A549 treated with dexamethasone at 1 μM for 4 hours (cell line): Measurements from ENCODE around the gene PARP9. TPM values are rescaled to one million over a fixed set of nuclear protein-coding genes. Genes with fewer than 3 reads are reported as not detected.

ENCODE experiments used
- total RNA-seq: library from RNA; stranded (reverse); fragments of 200-300 nt; extraction: Qiagen RNA extraction; gene quantifications from 5 replicates; pipeline ENCODE4 v1.2.3, GENCODE V29; 2022

Gene PARP9
- total RNA-seq: 5.2 to 6.4 TPM (median 6.0 TPM) in 5 replicates

DNA sequence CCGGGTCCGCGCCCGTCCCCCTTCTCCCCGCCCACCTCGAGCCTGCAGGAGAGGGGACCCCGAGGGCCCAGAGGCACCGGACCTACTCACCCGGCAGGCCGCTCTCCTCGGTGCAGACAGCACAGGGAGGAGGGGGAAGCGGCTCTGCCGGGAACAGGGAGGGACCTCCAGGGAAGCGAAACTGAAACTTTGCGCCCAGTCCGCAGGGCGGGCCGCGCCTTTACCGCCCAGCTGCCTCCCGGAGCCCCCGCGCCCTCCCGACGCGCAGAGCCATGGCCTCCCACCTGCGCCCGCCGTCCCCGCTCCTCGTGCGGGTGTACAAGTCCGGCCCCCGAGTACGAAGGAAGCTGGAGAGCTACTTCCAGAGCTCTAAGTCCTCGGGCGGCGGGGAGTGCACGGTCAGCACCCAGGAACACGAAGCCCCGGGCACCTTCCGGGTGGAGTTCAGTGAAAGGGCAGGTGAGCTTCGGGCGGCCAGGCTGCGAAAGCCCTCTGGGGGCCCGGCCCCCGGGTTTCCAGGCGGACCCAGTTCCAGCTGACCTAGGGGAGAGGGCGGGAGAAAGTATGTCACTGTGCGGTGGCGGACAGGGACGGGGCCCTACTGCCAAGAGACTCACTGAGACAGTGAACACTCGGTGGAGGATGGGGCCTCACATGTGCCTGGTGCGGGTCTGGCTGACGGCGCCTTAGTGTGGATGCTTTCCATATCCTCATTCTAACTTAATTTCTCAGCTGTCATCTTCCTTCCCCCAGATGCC, at the start of gene PARP9, which contains the start of gene DTX3L:
Gene PARP9, minus strand, starts transcription at position 146 of the 758 bp plus-strand sequence. CDS start 4,680 bp downstream, outside the sequence.
Gene DTX3L, plus strand, starts transcription at position 184 of the 758 bp plus-strand sequence. Its CDS starts 89 bp downstream, at position 273.

DNA sequence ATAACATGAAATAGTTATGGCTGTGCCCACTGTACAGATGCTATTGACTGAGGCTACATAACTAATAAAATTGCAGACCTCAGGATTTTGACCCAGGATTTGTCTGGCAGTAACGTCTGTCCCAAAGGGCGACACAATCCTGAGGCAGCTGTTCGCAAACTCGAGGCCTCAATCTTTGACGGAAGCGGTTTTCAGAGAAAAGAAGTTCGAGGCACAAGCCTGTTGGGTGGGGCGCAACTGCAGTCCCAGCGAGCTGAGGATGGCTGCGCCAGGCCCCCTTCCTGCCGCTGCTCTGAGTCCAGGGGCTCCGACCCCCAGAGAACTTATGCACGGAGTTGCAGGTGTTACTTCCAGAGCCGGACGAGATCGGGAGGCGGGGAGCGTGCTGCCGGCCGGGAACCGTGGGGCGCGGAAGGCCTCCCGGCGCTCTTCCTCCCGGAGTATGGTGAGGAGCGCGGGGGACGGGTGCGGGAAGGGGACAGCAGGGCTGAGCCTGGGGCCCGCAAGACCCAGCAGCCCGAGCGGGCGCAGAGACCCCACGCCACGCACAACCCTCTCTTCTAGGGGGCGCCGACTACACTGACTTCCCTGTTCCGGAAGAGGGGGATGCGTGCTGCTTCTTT, 13.4 kb upstream of the PARP9 start, which contains the start of gene PARP15:
Gene PARP15, plus strand, starts transcription at position 242 of the 623 bp plus-strand sequence. Its CDS starts 18 bp downstream, at position 260.

DNA sequence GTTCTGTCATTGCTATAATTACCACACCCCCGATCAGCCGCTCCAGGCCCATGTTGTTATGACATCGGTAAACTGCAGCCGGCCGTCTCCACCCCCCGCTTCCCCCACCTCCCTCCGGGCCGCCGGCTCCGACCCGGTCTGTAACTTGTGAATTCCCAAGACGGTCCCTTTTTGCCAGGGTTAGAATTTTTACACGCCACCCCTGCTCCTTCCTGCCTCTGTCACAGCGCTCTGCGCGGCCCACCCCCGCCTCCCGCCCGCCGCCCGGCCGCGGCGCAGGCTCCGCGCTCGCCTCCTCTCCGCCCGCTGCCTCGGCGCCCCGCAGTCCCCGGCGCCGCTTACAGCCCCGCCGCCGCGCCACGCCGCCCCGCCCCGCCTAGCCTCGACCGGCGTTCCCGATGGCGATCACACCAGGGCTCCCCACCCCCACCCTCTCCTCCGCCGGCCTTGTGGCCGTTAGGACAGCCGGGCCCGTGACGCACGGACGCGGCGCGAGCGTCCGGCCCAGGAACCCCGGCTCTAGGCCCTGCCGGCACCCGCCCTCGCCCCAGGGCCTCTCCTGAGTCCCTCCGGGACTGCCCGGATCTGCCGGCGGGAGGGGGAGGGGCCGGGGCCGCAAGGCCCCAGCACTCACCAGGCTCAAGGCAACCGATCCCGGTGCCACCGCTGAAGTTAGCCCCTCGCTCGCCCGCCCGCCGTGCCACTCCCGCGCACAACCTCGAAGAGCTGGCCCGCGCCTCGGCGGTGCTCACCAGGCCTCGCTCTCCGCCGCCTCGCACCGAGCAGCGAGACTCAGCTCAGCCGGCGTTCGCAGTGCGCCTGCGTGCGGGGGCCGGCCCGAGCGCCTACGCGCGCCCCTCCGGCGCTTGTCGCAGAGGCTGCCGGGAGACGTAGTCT, 49.7 kb downstream of the PARP9 start, which contains the start of gene KPNA1:
Gene KPNA1, minus strand, starts transcription at position 817 of the 897 bp plus-strand sequence. CDS start 18,374 bp downstream, outside the sequence.

Other genes starting within 250 kb of the PARP9 start
- 0.58 to 1.6 TPM (median 1.0 TPM) in 5 replicates for gene CSTA, start 239.1 kb downstream of the PARP9 start, total RNA-seq
- 50.4 to 74.1 TPM (median 52.9 TPM) in 5 replicates for gene MIX23, start 181.1 kb downstream of the PARP9 start, total RNA-seq
- gene FAM162A, start 180.1 kb downstream of the PARP9 start, total RNA-seq: 29.4 to 34.4 TPM (median 31.1 TPM) in 5 replicates
- 2.4 to 3.6 TPM (median 3.1 TPM) in 5 replicates for gene WDR5B, start 148.2 kb downstream of the PARP9 start, total RNA-seq
- 50.3 to 76.3 TPM (median 67.9 TPM) in 5 replicates for gene KPNA1, start 49.4 kb downstream of the PARP9 start, total RNA-seq
- 7.8 to 10.2 TPM (median 9.6 TPM) in 5 replicates for gene DTX3L, start within 50 bp of the PARP9 start, total RNA-seq
- gene PARP15, start 13.3 kb upstream of the PARP9 start, total RNA-seq: not detected in 5 replicates
- 8.2 to 10.1 TPM (median 9.4 TPM) in 5 replicates for gene PARP14, start 116.5 kb upstream of the PARP9 start, total RNA-seq
- gene HSPBAP1, start 229.5 kb upstream of the PARP9 start, total RNA-seq: 5.0 to 5.7 TPM (median 5.2 TPM) in 5 replicates
- gene SLC49A4, start 230.8 kb upstream of the PARP9 start, total RNA-seq: 11.5 to 15.6 TPM (median 13.7 TPM) in 5 replicates